AG09309 (cell line): ENCODE measurements around the gene ITSN2.
A peak's percentile ranks its signal among the peaks of the same experiment; 100 is the strongest.

Experiments
- DNase-seq: peaks from one replicate; pipeline ENCODE4 v3.0.0-alpha.2; 2010; ENCODE audit warnings: low read depth
- H3K4me3 ChIP-seq: 2 replicates; pipeline ENCODE4 v1.5.1; 2011; ENCODE audit warnings: mild to moderate bottlenecking, low read depth, low read length, moderate library complexity; ENCODE audit not compliant: control insufficient read depth
- TF ChIP-seq, protein P1 (sequence below): IDR thresholded peaks from 2 replicates; pipeline ENCODE4 v1.5.1; 2011; ENCODE audit warnings: mild to moderate bottlenecking, low read depth, low read length, inconsistent platforms; ENCODE audit not compliant: insufficient read depth, control insufficient read depth; ENCODE audit errors: missing control alignments

The ITSN2 gene

DNA sequence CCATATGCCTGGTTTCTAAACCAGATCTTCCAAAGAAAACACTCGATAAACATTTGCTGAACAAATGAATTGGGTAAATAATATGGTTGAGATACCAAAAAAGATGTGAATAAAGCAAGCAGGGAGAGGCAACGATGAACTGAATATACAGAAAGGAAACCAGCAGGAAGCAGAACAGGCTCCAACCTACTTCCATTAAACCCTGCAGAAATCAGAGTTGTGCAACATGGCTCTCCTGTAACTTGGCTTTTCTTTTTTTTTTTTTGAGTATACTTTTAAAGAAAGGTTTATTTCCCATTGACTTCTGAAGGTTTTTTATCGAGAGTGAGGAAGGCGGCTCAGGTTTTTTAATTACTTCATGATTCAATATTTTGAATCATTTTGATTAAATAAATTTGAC, 23.5 kb downstream of the ITSN2 start:
- no peak overlapping the region for H3K4me3 ChIP-seq
- no peak for DNase-seq
- TF ChIP-seq, protein P1, sequence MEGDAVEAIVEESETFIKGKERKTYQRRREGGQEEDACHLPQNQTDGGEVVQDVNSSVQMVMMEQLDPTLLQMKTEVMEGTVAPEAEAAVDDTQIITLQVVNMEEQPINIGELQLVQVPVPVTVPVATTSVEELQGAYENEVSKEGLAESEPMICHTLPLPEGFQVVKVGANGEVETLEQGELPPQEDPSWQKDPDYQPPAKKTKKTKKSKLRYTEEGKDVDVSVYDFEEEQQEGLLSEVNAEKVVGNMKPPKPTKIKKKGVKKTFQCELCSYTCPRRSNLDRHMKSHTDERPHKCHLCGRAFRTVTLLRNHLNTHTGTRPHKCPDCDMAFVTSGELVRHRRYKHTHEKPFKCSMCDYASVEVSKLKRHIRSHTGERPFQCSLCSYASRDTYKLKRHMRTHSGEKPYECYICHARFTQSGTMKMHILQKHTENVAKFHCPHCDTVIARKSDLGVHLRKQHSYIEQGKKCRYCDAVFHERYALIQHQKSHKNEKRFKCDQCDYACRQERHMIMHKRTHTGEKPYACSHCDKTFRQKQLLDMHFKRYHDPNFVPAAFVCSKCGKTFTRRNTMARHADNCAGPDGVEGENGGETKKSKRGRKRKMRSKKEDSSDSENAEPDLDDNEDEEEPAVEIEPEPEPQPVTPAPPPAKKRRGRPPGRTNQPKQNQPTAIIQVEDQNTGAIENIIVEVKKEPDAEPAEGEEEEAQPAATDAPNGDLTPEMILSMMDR = no peak

DNA sequence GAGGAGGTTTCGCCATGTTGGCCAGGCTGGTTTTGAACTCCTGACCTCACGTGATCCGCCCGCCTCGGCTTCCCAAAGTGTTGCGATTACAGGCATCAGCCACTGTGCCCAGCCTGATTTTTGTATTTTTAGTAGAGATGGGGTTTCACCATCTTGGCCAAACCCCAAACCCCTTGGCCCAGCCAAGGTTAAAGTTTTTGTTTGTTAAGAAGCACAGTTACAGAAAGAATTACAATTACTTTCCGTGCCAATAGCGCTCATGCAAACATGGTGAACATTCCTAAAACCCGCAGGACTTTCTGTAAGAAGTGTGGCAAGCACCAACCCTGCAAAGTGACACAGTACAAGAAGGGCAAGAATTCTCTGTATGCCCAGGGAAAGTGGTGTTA, 26.1 kb downstream of the ITSN2 start:
- TF ChIP-seq, protein P1 = no peak
- peak; percentile 63 for DNase-seq
- no peak overlapping the region for H3K4me3 ChIP-seq

DNA sequence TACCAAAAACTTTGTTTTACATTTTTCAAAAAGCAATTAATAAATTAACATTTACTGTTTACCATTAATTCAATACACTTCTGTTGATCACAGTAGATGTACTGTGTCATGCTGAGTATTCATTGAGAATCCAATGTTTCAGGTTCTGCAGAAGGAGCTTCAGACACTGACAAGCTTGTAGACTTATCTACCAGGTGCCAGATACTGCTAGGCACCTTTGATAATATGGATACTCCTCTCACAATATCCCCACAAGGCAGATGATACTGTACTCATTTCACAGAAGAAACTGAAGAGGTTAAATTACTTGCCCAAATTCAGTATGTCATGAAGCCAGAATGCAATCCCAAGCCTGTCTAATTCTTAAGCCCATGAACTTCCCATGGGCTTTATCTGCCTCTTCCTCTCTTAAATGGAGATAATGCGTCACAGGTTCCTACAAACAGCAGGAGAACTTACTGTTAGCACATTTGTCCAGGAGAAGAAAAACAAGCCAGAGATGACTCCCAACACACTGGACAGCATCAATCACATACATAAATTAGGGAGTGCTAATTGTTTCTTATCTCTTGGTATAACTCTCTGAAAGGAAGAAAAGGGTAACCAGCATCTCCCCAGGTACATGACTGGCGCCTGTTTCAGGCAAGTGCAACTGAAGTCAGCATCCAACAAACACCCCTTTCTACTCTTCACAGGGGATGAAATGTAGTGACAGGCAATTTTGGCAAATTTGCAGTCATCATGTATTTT, 27.4 kb downstream of the ITSN2 start:
- no peak for DNase-seq
- no peak overlapping the region for H3K4me3 ChIP-seq
- TF ChIP-seq, protein P1 = no peak

DNA sequence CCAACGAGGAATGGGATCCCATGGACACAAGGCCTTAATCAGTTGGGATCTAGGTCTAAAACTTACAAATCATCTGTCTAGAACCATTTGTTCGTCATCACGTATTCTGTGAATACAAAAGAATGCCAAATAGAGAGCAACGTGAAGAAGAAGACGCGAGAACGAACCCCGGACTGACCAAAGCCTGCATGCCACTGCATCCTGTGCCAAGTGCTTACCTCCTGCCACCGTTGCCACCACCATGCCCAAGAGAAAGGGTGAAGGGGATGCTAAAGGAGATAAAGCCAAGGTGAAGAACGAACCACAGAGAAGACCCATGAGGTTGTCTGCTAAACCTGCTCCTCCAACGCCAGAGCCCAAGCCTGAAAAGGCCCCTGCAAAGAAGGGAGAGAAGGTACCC, 30.2 kb downstream of the ITSN2 start:
- TF ChIP-seq, protein P1 = no peak
- H3K4me3 ChIP-seq = no peak overlapping the region
- no peak for DNase-seq

DNA sequence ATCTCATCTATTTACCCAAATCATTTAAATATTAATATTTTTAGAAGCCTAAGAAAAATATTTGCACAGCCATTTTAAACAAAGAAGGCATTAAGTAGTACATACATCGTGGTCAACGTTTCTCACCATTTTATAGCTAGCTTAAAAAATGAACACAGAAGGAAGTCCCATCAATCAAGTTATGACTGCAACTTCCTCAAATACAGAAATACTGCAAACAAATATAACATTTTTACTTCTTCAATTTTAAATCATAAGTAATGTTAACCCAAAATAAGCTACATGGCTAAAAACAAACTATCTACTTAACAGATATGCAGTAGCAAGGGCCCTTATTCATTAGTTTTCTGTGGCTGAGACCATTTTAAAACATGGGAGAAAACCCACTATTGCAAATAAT, 30.6 kb downstream of the ITSN2 start:
- TF ChIP-seq, protein P1 = no peak
- no peak for DNase-seq
- no peak overlapping the region for H3K4me3 ChIP-seq

DNA sequence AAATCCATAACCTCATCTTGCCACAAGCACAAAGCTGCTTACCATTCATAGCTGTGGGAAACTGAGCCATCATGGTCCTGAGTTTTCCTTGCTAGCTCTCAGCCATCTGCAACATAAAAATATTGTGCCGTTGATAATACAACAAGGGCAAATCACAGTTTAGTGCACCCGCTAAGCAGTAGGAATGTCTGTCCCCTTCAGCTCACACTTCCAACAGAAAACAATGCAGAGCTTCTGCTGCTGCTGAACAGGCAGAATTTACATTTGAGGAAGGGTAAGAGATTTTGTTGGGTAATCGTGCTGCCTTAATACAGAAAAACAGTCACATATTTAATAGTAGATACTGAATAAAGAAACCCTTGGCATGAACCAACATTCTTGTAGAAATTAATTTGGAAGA, 32.3 kb downstream of the ITSN2 start:
- TF ChIP-seq, protein P1 = no peak
- H3K4me3 ChIP-seq = no peak overlapping the region
- DNase-seq = no peak
